ENCODE data around the gene MACROD2. TPM values are rescaled to one million over a fixed set of nuclear protein-coding genes. Genes with fewer than 3 reads are reported as not detected.

The MACROD2 gene
- total RNA-seq, 4 donors from 2014 or later = 1.8 to 4.8 (median 2.9) TPM

DNA sequence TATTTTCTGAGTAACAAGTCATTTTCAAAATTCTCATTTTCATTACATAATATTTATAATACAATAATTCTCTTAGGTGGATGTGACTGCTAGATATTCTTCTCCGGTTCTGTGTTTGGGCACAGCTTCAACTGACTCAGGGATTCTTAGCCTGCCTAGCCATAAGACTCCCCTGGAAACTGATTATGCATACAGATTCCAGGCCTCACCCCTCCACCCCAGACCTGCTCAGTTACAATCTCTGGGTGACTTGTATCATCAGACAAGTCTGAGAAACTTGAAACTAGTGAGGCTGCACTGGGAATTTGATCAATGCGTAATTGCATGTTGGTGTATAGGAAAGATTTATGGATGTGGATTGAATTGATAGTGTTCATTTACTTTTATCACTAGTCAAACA, 316.7 kb downstream of the MACROD2 start:
- H3K4me1 ChIP-seq = no peaks in the 10 kb centered on the region
- no peaks in the 10 kb centered on the region for H3K36me3 ChIP-seq
- H3K9me3 ChIP-seq = no peaks in the 10 kb centered on the region
- intact Hi-C loops (cut with DNase I) = no loop called here
- TF ChIP-seq POLR2A (IDR thresholded peaks at IDR 0.05) (no peak), CTCF (IDR thresholded peaks at IDR 0.05) (no peak)
- H3K27ac ChIP-seq = no peak overlapping the region
- H3K27me3 ChIP-seq = no peaks in the 10 kb centered on the region
- DNase-seq = no peak
- no peak overlapping the region for H3K4me3 ChIP-seq
- WGBS, 2 donors = 88 to 93% methylated on average over 2 of the region's 2 CpGs

- intact Hi-C loops (cut with DNase I) = no loop called here
These were observed 318.2 kb downstream of the MACROD2 start for GRCh38 chr20:14313341-14314020.

GRCh38 chr20:14319704-14320103, 324.4 kb downstream of the MACROD2 start:
- Histone ChIP-seq H3K4me1 (peaks cover 0 to 4% (median 0%) of the 10 kb centered on the region in 3 donors), H3K27me3 (no peaks in the 10 kb centered on the region), H3K36me3 (no peaks in the 10 kb centered on the region), H3K9me3 (no peaks in the 10 kb centered on the region), H3K27ac (no peak overlapping the region), H3K4me3 (no peak overlapping the region)
- 89 to 93% methylated on average over 1 of the region's 1 CpG for WGBS, 2 donors
- intact Hi-C loops (cut with DNase I) = no loop called here
- no peak for TF ChIP-seq POLR2A (IDR thresholded peaks at IDR 0.05)
- TF ChIP-seq CTCF (IDR thresholded peaks at IDR 0.05) = no peak
- no peak for DNase-seq

More at GRCh38 chr20:14313341-14314020, 318.2 kb downstream of the MACROD2 start:
- Histone ChIP-seq H3K36me3 (no peaks in the 10 kb centered on the region), H3K4me3 (no peak overlapping the region), H3K27ac (no peak overlapping the region), H3K4me1 (no peaks in the 10 kb centered on the region), H3K27me3 (no peaks in the 10 kb centered on the region), H3K9me3 (no peaks in the 10 kb centered on the region)
- WGBS, 2 donors = 38 to 51% methylated on average over 2 of the region's 2 CpGs
- no peak for TF ChIP-seq POLR2A (IDR thresholded peaks at IDR 0.05)
- no peak for DNase-seq

GRCh38 chr20:14331646-14332045, 336.3 kb downstream of the MACROD2 start:
- Histone ChIP-seq H3K36me3 (peaks cover 0 to 9% (median 0%) of the 10 kb centered on the region in 3 donors), H3K9me3 (no peaks in the 10 kb centered on the region), H3K4me3 (no peak overlapping the region), H3K27me3 (no peaks in the 10 kb centered on the region), H3K4me1 (peaks cover 0 to 34% (median 0%) of the 10 kb centered on the region in 3 donors), H3K27ac (no peak overlapping the region)
- 82 to 86% methylated on average over 6 of the region's 6 CpGs for WGBS, 2 donors
- intact Hi-C loops (cut with DNase I) = no loop called here
- TF ChIP-seq CTCF (IDR thresholded peaks at IDR 0.05) (no peak), POLR2A (IDR thresholded peaks at IDR 0.05) (no peak)
- no peak for DNase-seq

DNA sequence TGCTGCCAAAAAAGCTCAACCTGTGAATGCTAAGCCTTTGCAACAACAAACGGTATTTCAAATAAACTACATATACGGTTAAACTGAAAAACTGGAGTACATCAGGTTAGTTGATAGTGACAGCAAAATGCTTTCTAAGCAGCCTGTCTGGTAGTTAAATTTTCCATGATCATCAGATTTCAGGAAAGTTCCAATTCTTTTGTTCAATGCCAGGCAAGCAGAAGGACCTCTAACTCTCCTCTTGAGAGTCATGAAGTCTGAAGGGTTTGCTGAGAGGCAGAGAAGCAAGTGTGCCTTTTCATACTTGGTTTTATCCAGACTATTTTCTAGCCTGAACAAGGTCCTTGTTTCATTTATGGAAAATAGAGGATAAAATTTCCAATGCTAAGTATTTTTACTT, 337.6 kb downstream of the MACROD2 start:
- no peaks in the 10 kb centered on the region for H3K27me3 ChIP-seq
- H3K4me3 ChIP-seq = peak overlapping the region in 1 of 4 donors; percentile 55
- peaks cover 0 to 41% (median 0%) of the 10 kb centered on the region in 3 donors for H3K4me1 ChIP-seq
- no peaks in the 10 kb centered on the region for H3K36me3 ChIP-seq
- DNase-seq = no peak
- 31 to 69% methylated on average over 2 of the region's 2 CpGs for WGBS, 2 donors
- no peak overlapping the region for H3K27ac ChIP-seq
- no peaks in the 10 kb centered on the region for H3K9me3 ChIP-seq
- TF ChIP-seq CTCF (IDR thresholded peaks at IDR 0.05) (no peak), POLR2A (IDR thresholded peaks at IDR 0.05) (no peak)
- intact Hi-C loops (cut with DNase I) = no loop called here
